Caco-2 (cell line): ENCODE measurements around the gene LRP8. TPM values are rescaled to one million over a fixed set of nuclear protein-coding genes. Genes with fewer than 3 reads are reported as not detected.
A peak's percentile ranks its signal among the peaks of the same experiment; 100 is the strongest.

Experiments used
- BruUV-seq: library from RNA; stranded (reverse); fragments of 400-500 nt; replicated peaks from 2 replicates; lab custom pipeline; 2021; lab: Mats Ljungman, UMichigan
- CTCF ChIA-PET: fragments of 300-600 bp; sonication (Branson Sonifier 250); formaldehyde crosslinking; loops from one replicate; lab custom pipeline; 2022; ENCODE audit warnings: antibody characterized with exemption; lab: Charles Lee
- POLR2A ChIA-PET: fragments of 300-600 bp; sonication (Branson Sonifier 250); formaldehyde crosslinking; loops from one replicate; lab custom pipeline; 2022; ENCODE audit warnings: antibody characterized with exemption; lab: Charles Lee
- DNase-seq, 2 experiments: peaks; one replicate each; pipeline versions ENCODE4 v3.0.0 to v3.0.0-alpha.2; 2020 to 2022
- H3K27me3 ChIP-seq: replicated peaks from 2 replicates; pipeline ENCODE4 v1.6.0; 2011; ENCODE audit warnings: low read length; ENCODE audit not compliant: control insufficient read depth, insufficient read depth
- H3K36me3 ChIP-seq: 2 replicates; pipeline ENCODE4 v1.5.1; 2011; ENCODE audit warnings: low read length; ENCODE audit not compliant: control insufficient read depth, insufficient read depth
- H3K4me1 ChIP-seq: fragments of 250-450 bp; sonication (Bioruptor Pico); 2 replicates; pipeline ENCODE4 v1.5.1; 2020; ENCODE audit warnings: mild to moderate bottlenecking
- H3K4me3 ChIP-seq: 2 replicates; pipeline ENCODE4 v1.5.1; 2011; ENCODE audit warnings: low read depth, mild to moderate bottlenecking, control low read depth, low read length
- H3K9me3 ChIP-seq: fragments of 250-450 bp; sonication (Bioruptor Pico); 2 replicates; pipeline ENCODE4 v1.5.1; 2020; ENCODE audit warnings: mild to moderate bottlenecking, moderate library complexity
- H3K27ac Mint-ChIP-seq: one replicate; pipeline ENCODE4 v1.8.0; 2022; ENCODE audit warnings: mixed read lengths; ENCODE audit not compliant: unreplicated experiment
- H3K27me3 Mint-ChIP-seq: one replicate; pipeline ENCODE4 v1.8.0; 2022; ENCODE audit warnings: mixed read lengths; ENCODE audit not compliant: insufficient read depth, unreplicated experiment
- H3K36me3 Mint-ChIP-seq: one replicate; pipeline ENCODE4 v1.8.0; 2022; ENCODE audit warnings: mild to moderate bottlenecking, mixed read lengths; ENCODE audit not compliant: insufficient read depth, unreplicated experiment
- H3K4me1 Mint-ChIP-seq: one replicate; pipeline ENCODE4 v1.8.0; 2022; ENCODE audit warnings: low read depth, mixed read lengths; ENCODE audit not compliant: unreplicated experiment
- H3K4me3 Mint-ChIP-seq: one replicate; pipeline ENCODE4 v1.8.0; 2022; ENCODE audit warnings: mild to moderate bottlenecking, moderate library complexity, mixed read lengths; ENCODE audit not compliant: unreplicated experiment
- H3K9me3 Mint-ChIP-seq: one replicate; pipeline ENCODE4 v1.8.0; 2022; ENCODE audit warnings: mixed read lengths; ENCODE audit not compliant: unreplicated experiment
- intact Hi-C: fragments of 100-400 bp; cut with micrococcal nuclease; formaldehyde crosslinking; loops from one replicate; pipeline ENCODE4 v1.10.0; 2022; ENCODE audit not compliant: unreplicated experiment
- total RNA-seq: library from RNA; stranded (reverse); gene quantifications from 2 replicates; pipeline ENCODE4 v1.2.3, GENCODE V29; 2022
- TF ChIP-seq, protein P1 (sequence below), 2 experiments: fragments of 200-600 bp in 1 of 2; IDR thresholded peaks; 1 replicate in 1 of 2; 2 replicates in 1 of 2; pipeline versions ENCODE4 v1.5.1 to v1.8.0; 2011 to 2022; ENCODE audit warnings: antibody characterized with exemption in 1 of 2, control low read depth in 1 of 2, inconsistent platforms in 1 of 2, low read depth in 1 of 2, low read length in 1 of 2, mild to moderate bottlenecking in 1 of 2, moderate library complexity in 1 of 2; ENCODE audit not compliant: insufficient read depth in 1 of 2, severe bottlenecking in 1 of 2, unreplicated experiment in 1 of 2

Gene LRP8
- total RNA-seq, 1 experiment from 2014 or later: 11.8 TPM

DNA sequence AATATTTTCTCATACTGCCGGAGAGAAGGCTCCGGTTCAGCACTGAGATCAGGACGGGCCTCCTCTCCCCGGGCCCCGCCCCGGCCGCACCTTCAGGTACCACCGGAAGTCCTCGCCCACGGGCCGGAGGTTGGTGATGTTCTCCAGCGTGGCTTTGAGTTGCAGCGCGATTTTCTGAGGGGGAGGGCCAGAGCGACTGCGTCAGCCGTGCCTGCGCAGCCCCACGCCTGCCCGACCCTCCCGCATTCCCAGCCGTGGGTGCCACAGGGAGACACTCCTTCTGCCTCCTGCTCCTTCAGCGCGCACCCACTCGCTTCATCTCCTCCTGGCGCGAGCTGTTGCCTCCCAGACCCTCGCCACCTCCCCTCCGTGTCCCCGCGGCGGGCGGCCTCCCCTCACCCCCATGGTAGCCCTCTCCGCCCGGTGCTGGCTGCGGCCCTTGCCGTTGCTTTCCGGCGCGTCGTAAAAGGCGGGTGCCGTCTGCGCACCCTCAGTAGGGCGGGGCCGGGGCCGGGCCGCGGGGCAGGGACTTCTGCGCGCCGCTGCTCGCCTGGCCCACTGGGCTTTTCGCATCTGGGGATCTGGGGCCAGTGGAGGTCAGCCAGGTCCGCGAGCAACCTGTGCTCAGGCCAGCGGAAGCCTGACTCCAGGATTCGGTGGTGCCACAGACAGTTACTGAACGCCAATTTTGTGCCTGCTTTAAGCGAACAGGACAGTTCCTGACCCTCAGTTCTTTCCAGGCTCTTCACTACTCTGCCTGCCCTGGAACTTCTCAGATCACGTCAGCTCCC is 107.5 kb downstream of the LRP8 start, which contains the start of gene CZIB:
TSS of gene CZIB (minus strand) at position 464 of the 791 bp plus-strand sequence. CDS start at position 405, 59 bp downstream.
- Histone ChIP-seq H3K36me3 (no peaks in the 10 kb centered on the region; the same call in 1 of the 2 replicates), H3K4me3 (peak within 1 kb of the TSS; percentile 94), H3K27me3 (no peaks in the 10 kb centered on the region), H3K4me1 (no peaks in the 10 kb centered on the region), H3K9me3 (no peaks in the 10 kb centered on the region)
- DNase-seq: peak; percentile 93 to 95
- TF ChIP-seq, protein P1, sequence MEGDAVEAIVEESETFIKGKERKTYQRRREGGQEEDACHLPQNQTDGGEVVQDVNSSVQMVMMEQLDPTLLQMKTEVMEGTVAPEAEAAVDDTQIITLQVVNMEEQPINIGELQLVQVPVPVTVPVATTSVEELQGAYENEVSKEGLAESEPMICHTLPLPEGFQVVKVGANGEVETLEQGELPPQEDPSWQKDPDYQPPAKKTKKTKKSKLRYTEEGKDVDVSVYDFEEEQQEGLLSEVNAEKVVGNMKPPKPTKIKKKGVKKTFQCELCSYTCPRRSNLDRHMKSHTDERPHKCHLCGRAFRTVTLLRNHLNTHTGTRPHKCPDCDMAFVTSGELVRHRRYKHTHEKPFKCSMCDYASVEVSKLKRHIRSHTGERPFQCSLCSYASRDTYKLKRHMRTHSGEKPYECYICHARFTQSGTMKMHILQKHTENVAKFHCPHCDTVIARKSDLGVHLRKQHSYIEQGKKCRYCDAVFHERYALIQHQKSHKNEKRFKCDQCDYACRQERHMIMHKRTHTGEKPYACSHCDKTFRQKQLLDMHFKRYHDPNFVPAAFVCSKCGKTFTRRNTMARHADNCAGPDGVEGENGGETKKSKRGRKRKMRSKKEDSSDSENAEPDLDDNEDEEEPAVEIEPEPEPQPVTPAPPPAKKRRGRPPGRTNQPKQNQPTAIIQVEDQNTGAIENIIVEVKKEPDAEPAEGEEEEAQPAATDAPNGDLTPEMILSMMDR (IDR thresholded peaks at IDR 0.05; ENCODE audit: insufficient read depth in 1 of 2, low read depth in 1 of 2, low read length in 1 of 2, severe bottlenecking in 1 of 2, unreplicated experiment in 1 of 2): no peak
- peaks cover 22% of the 10 kb centered on the region for H3K36me3 Mint-ChIP-seq
- no peaks in the 10 kb centered on the region for H3K9me3 Mint-ChIP-seq
- BruUV-seq: no TSS peak
- H3K4me3 Mint-ChIP-seq: peak within 1 kb of the TSS; percentile 89
- H3K4me1 Mint-ChIP-seq: no peaks in the 10 kb centered on the region
- H3K27ac Mint-ChIP-seq: peak within 1 kb of the TSS; percentile 96
- ChIA-PET CTCF (no interaction called here), POLR2A (no interaction called here)
- no peaks in the 10 kb centered on the region for H3K27me3 Mint-ChIP-seq
- intact Hi-C loops: no loop called here

DNA sequence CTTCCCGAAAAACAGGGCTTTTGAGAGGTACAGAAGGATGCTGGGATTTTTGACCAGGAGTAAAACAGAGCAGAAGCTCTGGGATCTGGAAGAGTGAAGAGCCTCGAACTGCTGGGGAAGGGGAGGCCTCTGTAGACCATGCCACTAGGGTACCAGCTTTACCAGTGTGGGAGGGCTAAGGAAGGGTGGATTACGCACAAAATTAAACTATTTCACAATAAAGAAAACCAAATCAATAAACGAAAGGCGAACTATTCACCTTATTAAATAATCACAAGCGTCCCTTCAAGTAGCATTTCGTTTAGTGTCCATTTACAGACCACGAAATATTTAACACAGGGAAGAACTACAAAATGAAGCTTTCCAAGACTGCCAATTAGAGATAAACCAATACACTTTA is 108.2 kb downstream of the LRP8 start:
- Histone ChIP-seq H3K36me3 (no peaks in the 10 kb centered on the region; the same call in 1 of the 2 replicates), H3K4me1 (no peaks in the 10 kb centered on the region), H3K9me3 (no peaks in the 10 kb centered on the region), H3K4me3 (peak overlapping the region; percentile 94), H3K27me3 (no peaks in the 10 kb centered on the region)
- no peak for DNase-seq
- Mint-ChIP-seq H3K9me3 (no peaks in the 10 kb centered on the region), H3K4me1 (no peaks in the 10 kb centered on the region), H3K4me3 (peak overlapping the region; percentile 89), H3K36me3 (peaks cover 22% of the 10 kb centered on the region), H3K27ac (peak overlapping the region; percentile 96), H3K27me3 (no peaks in the 10 kb centered on the region)
- ChIA-PET POLR2A (interaction anchor here (0.8 kb wide), 1 partner anchor 437 kb away, joined by 3 read pairs; no protein-coding TSS in a partner anchor), CTCF (no interaction called here)
- intact Hi-C loops: no loop called here
- BruUV-seq: TSS peak; percentile 66
- TF ChIP-seq, protein P1 (IDR thresholded peaks at IDR 0.05; ENCODE audit: insufficient read depth in 1 of 2, low read depth in 1 of 2, low read length in 1 of 2, severe bottlenecking in 1 of 2, unreplicated experiment in 1 of 2): no peak

DNA sequence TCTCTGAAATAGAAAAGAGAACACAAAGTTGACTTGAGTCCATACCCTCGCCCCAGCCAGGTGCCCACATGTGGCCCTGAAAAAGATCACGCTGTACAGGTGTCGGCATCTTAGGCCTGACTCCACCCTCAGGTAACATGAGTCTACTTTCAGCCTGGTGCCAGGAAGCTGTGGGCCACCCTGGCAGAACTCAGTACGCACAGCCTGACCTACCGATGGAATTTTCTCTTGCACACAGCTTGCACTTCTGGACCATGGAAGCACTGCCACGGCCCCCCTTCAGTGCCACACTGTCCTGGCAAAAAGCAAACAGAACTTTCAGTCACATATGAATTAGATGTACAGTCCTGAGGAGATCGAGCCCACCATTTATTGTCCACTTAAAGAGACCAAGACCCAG is 109.7 kb downstream of the LRP8 start:
- no TSS peak for BruUV-seq
- intact Hi-C loops: no loop called here
- Histone ChIP-seq H3K9me3 (no peaks in the 10 kb centered on the region), H3K27me3 (no peaks in the 10 kb centered on the region), H3K36me3 (peaks cover 2% of the 10 kb centered on the region; the same call in 1 of the 2 replicates), H3K4me1 (no peaks in the 10 kb centered on the region), H3K4me3 (no peak overlapping the region)
- Mint-ChIP-seq H3K9me3 (no peaks in the 10 kb centered on the region), H3K4me3 (peak overlapping the region; percentile 16), H3K4me1 (no peaks in the 10 kb centered on the region), H3K36me3 (peaks cover 27% of the 10 kb centered on the region), H3K27me3 (no peaks in the 10 kb centered on the region), H3K27ac (no peak overlapping the region)
- CTCF ChIA-PET: no interaction called here
- no peak for DNase-seq
- POLR2A ChIA-PET: no interaction called here
- TF ChIP-seq, protein P1 (IDR thresholded peaks at IDR 0.05; ENCODE audit: insufficient read depth in 1 of 2, low read depth in 1 of 2, low read length in 1 of 2, severe bottlenecking in 1 of 2, unreplicated experiment in 1 of 2): no peak
